Activated CD4-positive, alpha-beta T cell treated with anti-CD3 and anti-CD28 coated beads for 36 hours (primary cell): Measurements from ENCODE around the gene KAZN. TPM values are rescaled to one million over a fixed set of nuclear protein-coding genes. Genes with fewer than 3 reads are reported as not detected.
"Not testable (repeated sequence)": the region's sequence is repeated elsewhere in the genome, so short reads cannot be mapped to it uniquely, and the experiment has no call there.

Experiments used
- ATAC-seq: fragments of 200-7000 bp; cut with Tn5 transposase; one replicate; pipeline ENCODE4 v1.10.0; 2021; ENCODE audit warnings: mild to moderate bottlenecking, moderate library complexity
- CTCF ChIA-PET: fragments of 350-600 bp; sonication (Branson Sonifier 250); formaldehyde crosslinking; loops from one replicate; lab custom pipeline; 2021; ENCODE audit warnings: antibody characterized with exemption; lab: Charles Lee
- POLR2A ChIA-PET: fragments of 350-600 bp; sonication (Branson Sonifier 250); formaldehyde crosslinking; loops from one replicate; lab custom pipeline; 2021; ENCODE audit warnings: antibody characterized with exemption, inconsistent platforms; lab: Charles Lee
- DNase-seq: peaks from one replicate; pipeline ENCODE4 v3.0.0-alpha.2; 2020
- H3K27ac Mint-ChIP-seq: one replicate; pipeline ENCODE4 v1.8.0; 2021; ENCODE audit warnings: mixed read lengths
- H3K27me3 Mint-ChIP-seq: one replicate; pipeline ENCODE4 v1.8.0; 2021; ENCODE audit warnings: mixed read lengths
- H3K36me3 Mint-ChIP-seq: one replicate; pipeline ENCODE4 v1.8.0; 2021; ENCODE audit warnings: low read depth, mixed read lengths
- H3K4me1 Mint-ChIP-seq: one replicate; pipeline ENCODE4 v1.8.0; 2021; ENCODE audit warnings: mixed read lengths
- H3K4me3 Mint-ChIP-seq: one replicate; pipeline ENCODE4 v1.8.0; 2021; ENCODE audit warnings: mild to moderate bottlenecking, moderate library complexity, mixed read lengths
- H3K9me3 Mint-ChIP-seq: one replicate; pipeline ENCODE4 v1.8.0; 2021; ENCODE audit warnings: low read depth, mixed read lengths
- intact Hi-C, 2 experiments: fragments of 100-400 bp; cut with DNase I in 1 of 2; cut with micrococcal nuclease in 1 of 2; formaldehyde crosslinking; loops; one replicate each; pipeline versions ENCODE4 v1.14.2 to v1.15.1; 2022 to 2024; cut with DNase I, micrococcal nuclease
- total RNA-seq, 2 experiments: library from RNA; stranded (reverse); gene quantifications; one replicate each; pipeline ENCODE4 v1.2.3, GENCODE V29; 2021

Gene KAZN
- total RNA-seq, 2 experiments from 2014 or later, result 0.89 to 0.90 TPM

DNA sequence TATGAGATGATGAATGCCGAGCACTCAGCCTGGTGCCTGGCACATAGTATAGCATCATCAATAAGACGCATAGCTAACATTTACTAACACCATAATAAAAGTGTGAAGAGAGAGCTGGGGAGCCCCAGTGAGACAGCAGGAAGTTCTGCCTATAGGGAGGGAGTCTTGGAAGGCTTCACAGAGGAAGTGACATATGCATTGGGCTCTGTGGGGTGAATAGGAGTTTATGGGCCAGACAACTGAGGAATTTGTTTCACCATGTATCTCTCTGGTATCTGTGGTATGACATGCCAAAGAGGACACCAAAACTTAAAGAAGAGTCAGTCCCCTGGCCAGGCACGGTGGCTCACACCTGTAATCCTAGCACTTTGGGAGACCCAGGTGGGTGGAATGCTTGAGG is 436.8 kb downstream of the KAZN start:
- Mint-ChIP-seq H3K9me3 (no peaks in the 10 kb centered on the region), H3K36me3 (no peaks in the 10 kb centered on the region), H3K27me3 (no peaks in the 10 kb centered on the region), H3K4me3 (no peak overlapping the region), H3K27ac (no peak overlapping the region), H3K4me1 (peaks cover 9% of the 10 kb centered on the region)
- ChIA-PET CTCF (no interaction called here), POLR2A (no interaction called here)
- DNase-seq, result no peak
- ATAC-seq, result no peak
- intact Hi-C loops, result no loop called here

- H3K9me3 Mint-ChIP-seq, result no peaks in the 10 kb centered on the region
- ChIA-PET CTCF (interaction anchor here (0.5 to 1.5 kb wide), 2 partner anchors 8 to 31 kb away, joined by 3 to 8 read pairs; no protein-coding TSS in a partner anchor), POLR2A (no interaction called here)
- no peak overlapping the region for H3K27ac Mint-ChIP-seq
- DNase-seq (no peak), ATAC-seq (no peak)
- no peaks in the 10 kb centered on the region for H3K27me3 Mint-ChIP-seq
- intact Hi-C loops, result no loop called here
- no peaks in the 10 kb centered on the region for H3K36me3 Mint-ChIP-seq
- H3K4me3 Mint-ChIP-seq, result no peak overlapping the region
- H3K4me1 Mint-ChIP-seq, result peaks cover 9% of the 10 kb centered on the region
Measured at GRCh38 chr1:15036101-15036500, 437.6 kb downstream of the KAZN start.

DNA sequence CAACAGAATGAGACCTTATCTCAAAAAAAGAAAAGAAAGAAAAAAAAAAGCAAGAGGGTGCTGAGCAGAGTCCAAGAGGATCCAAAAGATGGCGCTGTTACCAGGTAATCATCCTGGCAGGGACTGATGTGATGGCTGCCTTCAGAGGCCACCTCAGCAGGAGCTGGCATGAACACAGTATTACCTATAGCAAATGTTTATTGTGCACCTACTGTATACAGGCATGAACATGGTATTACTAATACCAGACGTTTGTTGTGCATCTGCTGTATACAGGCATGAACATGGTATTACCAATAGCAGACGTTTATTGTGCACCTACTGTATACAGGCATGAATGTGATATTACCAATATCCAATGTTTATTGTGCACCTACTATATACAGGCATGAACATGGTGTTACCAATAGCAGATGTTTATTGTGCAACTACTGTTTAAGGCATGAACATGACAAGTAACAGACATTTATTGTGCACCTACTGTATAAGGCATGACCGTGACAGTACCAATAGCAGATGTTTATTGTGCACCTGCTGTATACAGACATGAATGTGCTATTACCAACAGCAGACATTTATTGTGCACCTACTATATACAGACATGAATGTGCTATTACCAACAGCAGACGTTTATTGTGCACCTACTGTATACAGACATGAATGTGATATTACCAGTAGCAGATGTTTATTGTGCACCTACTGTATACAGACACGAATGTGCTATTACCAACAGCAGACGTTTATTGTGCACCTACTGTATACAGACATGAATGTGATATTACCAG is 439.9 kb downstream of the KAZN start:
- intact Hi-C loops, result loop anchor here in 1 of 2 experiments (1.0 kb wide), 1 partner anchor 62 kb away; no protein-coding TSS in a partner anchor
- H3K9me3 Mint-ChIP-seq, result no peaks in the 10 kb centered on the region
- ATAC-seq, result peak; percentile 87
- H3K27me3 Mint-ChIP-seq, result no peaks in the 10 kb centered on the region
- POLR2A ChIA-PET, result no interaction called here
- no peak overlapping the region for H3K4me3 Mint-ChIP-seq
- CTCF ChIA-PET, result interaction anchor here (0.7 to 1.6 kb wide), 3 partner anchors 11 to 373 kb away, joined by 3 to 7 read pairs (median 4); no protein-coding TSS in a partner anchor
- H3K27ac Mint-ChIP-seq, result no peak overlapping the region
- H3K36me3 Mint-ChIP-seq, result no peaks in the 10 kb centered on the region
- peaks cover 8% of the 10 kb centered on the region for H3K4me1 Mint-ChIP-seq
- DNase-seq, result peak; percentile 52

- Mint-ChIP-seq H3K36me3 (no peaks in the 10 kb centered on the region), H3K9me3 (no peaks in the 10 kb centered on the region), H3K27me3 (no peaks in the 10 kb centered on the region), H3K27ac (no peak overlapping the region), H3K4me1 (peaks cover 1% of the 10 kb centered on the region), H3K4me3 (no peak overlapping the region)
- ChIA-PET POLR2A (no interaction called here), CTCF (no interaction called here)
- DNase-seq, result no peak
- no peak for ATAC-seq
- intact Hi-C loops, result no loop called here
Measured at GRCh38 chr1:15039017-15039648, 440.6 kb downstream of the KAZN start.

GRCh38 chr1:15039901-15040300 is 441.4 kb downstream of the KAZN start:
- Mint-ChIP-seq H3K27ac (no peak overlapping the region), H3K9me3 (no peaks in the 10 kb centered on the region), H3K4me1 (no peaks in the 10 kb centered on the region), H3K36me3 (no peaks in the 10 kb centered on the region), H3K27me3 (no peaks in the 10 kb centered on the region), H3K4me3 (no peak overlapping the region)
- no peak for DNase-seq
- ChIA-PET CTCF (interaction anchor here (0.7 kb wide), 2 partner anchors 60 to 566 kb away, joined by 3 to 4 read pairs; no protein-coding TSS in a partner anchor), POLR2A (no interaction called here)
- ATAC-seq, result no peak
- intact Hi-C loops, result no loop called here

DNA sequence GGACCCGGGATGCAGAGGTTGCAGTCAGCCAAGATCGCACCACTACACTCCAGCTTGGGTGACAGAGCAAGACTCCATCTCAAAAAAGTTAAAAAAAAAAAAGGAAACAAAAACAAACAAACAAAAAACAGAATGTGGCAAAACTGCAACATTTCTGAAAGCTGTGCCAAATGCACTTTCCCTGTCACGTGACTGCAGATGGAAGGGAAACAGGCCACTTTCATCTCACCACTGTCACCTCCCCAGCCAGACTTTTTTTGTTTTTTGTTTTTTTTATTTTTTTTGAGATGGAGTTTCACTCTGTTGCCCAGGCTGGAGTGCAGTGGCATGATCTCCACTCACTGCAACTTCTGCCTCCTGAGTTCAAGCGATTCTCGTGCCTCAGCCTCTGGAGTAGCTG is 442.2 kb downstream of the KAZN start:
- intact Hi-C loops, H3K9me3 Mint-ChIP-seq, H3K27ac Mint-ChIP-seq, DNase-seq, H3K27me3 Mint-ChIP-seq, H3K4me1 Mint-ChIP-seq, H3K4me3 Mint-ChIP-seq, H3K36me3 Mint-ChIP-seq, POLR2A ChIA-PET, ATAC-seq: not testable (repeated sequence)
- CTCF ChIA-PET, result interaction anchor here (0.6 to 1.4 kb wide), 4 partner anchors 13 to 1214 kb away, joined by 3 to 4 read pairs (median 4); no protein-coding TSS in a partner anchor

GRCh38 chr1:15042866-15043265 is 444.4 kb downstream of the KAZN start:
- Mint-ChIP-seq H3K27me3 (no peaks in the 10 kb centered on the region), H3K27ac (no peak overlapping the region), H3K36me3 (no peaks in the 10 kb centered on the region), H3K4me1 (no peaks in the 10 kb centered on the region), H3K9me3 (no peaks in the 10 kb centered on the region), H3K4me3 (no peak overlapping the region)
- ATAC-seq (no peak), DNase-seq (no peak)
- ChIA-PET CTCF (interaction anchor here (0.8 to 1.4 kb wide), 2 partner anchors 15 to 20 kb away, joined by 4 read pairs; no protein-coding TSS in a partner anchor), POLR2A (interaction anchor here (0.5 kb wide), 1 partner anchor 206 kb away, joined by 3 read pairs; no protein-coding TSS in a partner anchor)
- intact Hi-C loops, result no loop called here

DNA sequence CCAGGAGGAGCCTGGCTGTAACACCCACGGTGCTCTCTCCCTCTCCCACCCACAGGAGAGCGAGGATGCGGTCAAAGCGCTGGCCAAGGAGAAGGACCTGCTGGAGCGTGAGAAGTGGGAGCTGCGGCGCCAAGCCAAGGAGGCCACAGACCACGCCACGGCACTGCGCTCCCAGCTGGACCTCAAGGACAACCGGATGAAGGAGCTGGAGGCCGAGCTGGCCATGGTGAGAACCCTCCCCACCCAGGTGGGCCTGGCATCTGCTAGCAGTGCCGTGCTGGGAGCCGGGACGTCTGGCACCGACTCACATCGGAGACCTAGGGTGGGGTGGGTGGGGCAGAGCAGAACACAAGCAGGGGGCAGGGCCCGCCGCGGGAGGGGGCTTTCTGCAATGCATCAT is 445.4 kb downstream of the KAZN start:
- POLR2A ChIA-PET, result no interaction called here
- H3K4me1 Mint-ChIP-seq, result no peaks in the 10 kb centered on the region
- DNase-seq (no peak), ATAC-seq (no peak)
- CTCF ChIA-PET, result interaction anchor here (0.7 kb wide), 1 partner anchor 343 kb away, joined by 3 read pairs; no protein-coding TSS in a partner anchor
- intact Hi-C loops, result no loop called here
- no peak overlapping the region for H3K27ac Mint-ChIP-seq
- no peaks in the 10 kb centered on the region for H3K27me3 Mint-ChIP-seq
- H3K4me3 Mint-ChIP-seq, result no peak overlapping the region
- H3K36me3 Mint-ChIP-seq, result no peaks in the 10 kb centered on the region
- no peaks in the 10 kb centered on the region for H3K9me3 Mint-ChIP-seq

DNA sequence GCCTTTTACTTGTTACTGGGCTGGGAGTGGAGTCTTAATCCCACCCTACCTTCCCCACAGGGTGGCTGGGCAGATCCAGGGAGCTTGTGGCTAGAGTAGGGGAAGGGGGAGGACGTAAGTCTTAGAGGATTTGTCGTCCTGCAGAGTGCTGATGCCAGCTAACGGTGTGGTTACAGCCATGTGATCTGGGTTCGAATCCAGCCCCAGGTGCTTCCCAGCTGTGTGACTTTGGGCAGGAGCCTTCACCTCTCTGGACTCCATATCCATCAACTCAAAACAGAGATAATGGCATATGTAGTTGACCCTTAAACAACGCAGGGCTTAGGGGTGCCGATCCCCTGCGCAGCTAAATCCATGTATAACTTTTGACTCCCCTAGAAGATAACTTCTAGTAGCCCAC is 446.6 kb downstream of the KAZN start:
- H3K4me3 Mint-ChIP-seq, result no peak overlapping the region
- no peaks in the 10 kb centered on the region for H3K36me3 Mint-ChIP-seq
- no peaks in the 10 kb centered on the region for H3K4me1 Mint-ChIP-seq
- no peaks in the 10 kb centered on the region for H3K9me3 Mint-ChIP-seq
- H3K27me3 Mint-ChIP-seq, result no peaks in the 10 kb centered on the region
- ATAC-seq, result no peak
- CTCF ChIA-PET, result interaction anchor here (0.5 to 0.6 kb wide), 2 partner anchors 52 to 299 kb away, joined by 3 read pairs; no protein-coding TSS in a partner anchor
- intact Hi-C loops, result loop anchor here (5.0 kb wide), 2 partner anchors 263 to 268 kb away; no protein-coding TSS in a partner anchor
- no peak overlapping the region for H3K27ac Mint-ChIP-seq
- DNase-seq, result no peak
- POLR2A ChIA-PET, result no interaction called here

DNA sequence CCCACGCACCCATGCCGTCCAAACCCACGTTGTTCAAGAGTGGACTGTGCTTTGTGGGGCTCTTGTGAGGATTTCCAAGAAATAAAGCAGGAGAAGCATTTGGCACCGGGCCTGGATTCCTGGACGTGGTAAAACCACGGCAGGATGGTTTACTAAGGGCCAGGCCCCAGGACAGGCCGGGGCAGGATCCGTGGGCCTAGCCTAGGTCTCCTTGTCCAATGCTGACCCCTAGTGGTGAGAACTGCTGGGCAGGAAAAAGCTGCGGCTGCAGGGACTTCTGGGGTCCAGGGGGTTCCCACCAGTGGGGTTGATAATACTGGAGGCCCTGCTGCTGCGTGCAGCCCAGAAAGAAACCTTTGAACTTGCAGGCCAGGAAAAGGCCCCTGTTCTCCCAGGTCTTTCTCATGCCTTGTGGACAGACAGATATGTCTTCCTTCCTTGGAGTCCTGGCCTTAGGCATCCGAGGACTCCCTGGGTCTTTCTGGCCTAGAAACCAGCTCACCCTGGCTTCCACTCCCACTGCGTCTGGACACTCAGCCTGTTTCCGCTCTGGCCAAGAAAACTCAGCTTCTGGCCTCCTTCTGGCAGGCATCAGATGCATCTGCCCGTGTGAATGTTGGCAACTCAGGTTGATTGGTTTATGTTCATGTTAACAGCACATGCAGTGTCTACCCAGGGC is 448.1 kb downstream of the KAZN start:
- H3K9me3 Mint-ChIP-seq, result no peaks in the 10 kb centered on the region
- ChIA-PET CTCF (interaction anchor here (0.7 to 1.5 kb wide), 8 partner anchors 14 to 961 kb away, joined by 3 to 5 read pairs (median 4); no protein-coding TSS in a partner anchor), POLR2A (no interaction called here)
- no peaks in the 10 kb centered on the region for H3K36me3 Mint-ChIP-seq
- DNase-seq, result peak; percentile 76
- H3K4me3 Mint-ChIP-seq, result no peak overlapping the region
- no peaks in the 10 kb centered on the region for H3K4me1 Mint-ChIP-seq
- ATAC-seq, result peak; percentile 44
- H3K27ac Mint-ChIP-seq, result no peak overlapping the region
- no peaks in the 10 kb centered on the region for H3K27me3 Mint-ChIP-seq
- intact Hi-C loops, result loop anchor here (5.0 kb wide), 2 partner anchors 264 to 269 kb away; no protein-coding TSS in a partner anchor

DNA sequence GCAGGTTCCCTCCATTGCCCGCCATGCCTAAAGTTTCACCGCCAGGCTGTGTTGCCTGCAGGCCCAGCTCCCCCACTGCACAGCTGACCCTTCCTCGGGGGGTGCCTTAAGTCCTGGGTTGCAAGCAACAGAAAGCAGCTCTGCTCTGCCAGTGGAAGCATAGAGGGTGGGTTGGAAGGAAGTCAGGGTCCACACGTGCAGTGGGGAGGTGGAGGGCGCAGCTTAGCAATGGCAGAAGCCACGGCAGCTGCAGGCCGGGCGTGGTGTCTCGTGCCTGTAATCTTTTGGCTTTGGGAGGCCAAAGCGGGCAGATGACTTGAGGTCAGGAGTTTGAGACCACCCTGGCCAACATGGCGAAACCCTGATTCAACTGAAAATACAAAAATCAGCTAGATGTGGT is 448.8 kb downstream of the KAZN start:
- H3K27ac Mint-ChIP-seq, result no peak overlapping the region
- no peaks in the 10 kb centered on the region for H3K36me3 Mint-ChIP-seq
- POLR2A ChIA-PET, result no interaction called here
- intact Hi-C loops, result loop anchor here (5.0 kb wide), 2 partner anchors 265 to 270 kb away; no protein-coding TSS in a partner anchor
- no peaks in the 10 kb centered on the region for H3K27me3 Mint-ChIP-seq
- no peak for ATAC-seq
- no peaks in the 10 kb centered on the region for H3K9me3 Mint-ChIP-seq
- no peak overlapping the region for H3K4me3 Mint-ChIP-seq
- CTCF ChIA-PET, result interaction anchor here (0.7 to 1.5 kb wide), 8 partner anchors 13 to 962 kb away, joined by 3 to 5 read pairs (median 4); no protein-coding TSS in a partner anchor
- H3K4me1 Mint-ChIP-seq, result peaks cover 3% of the 10 kb centered on the region
- DNase-seq, result no peak
